Naive thymus-derived CD4-positive, alpha-beta T cell (primary cell): ENCODE measurements around the gene STK4. TPM values are rescaled to one million over a fixed set of nuclear protein-coding genes. Genes with fewer than 3 reads are reported as not detected.

Source experiments
- ATAC-seq: fragments of 150-1000 bp; cut with Tn5 transposase; 2 replicates; pipeline ENCODE4 v1.10.0; 2021; ENCODE audit warnings: mild to moderate bottlenecking, moderate library complexity
- CTCF ChIA-PET: fragments of 350-600 bp; sonication (Branson Sonifier 250); formaldehyde crosslinking; loops from one replicate; lab custom pipeline; 2021; ENCODE audit warnings: antibody characterized with exemption; lab: Charles Lee
- POLR2A ChIA-PET: fragments of 350-600 bp; sonication (Branson Sonifier 250); formaldehyde crosslinking; loops from one replicate; lab custom pipeline; 2021; ENCODE audit warnings: antibody characterized with exemption, inconsistent platforms; lab: Charles Lee
- DNase-seq, 9 donors: peaks; one replicate each; pipeline versions ENCODE4 v3.0.0 to v3.0.0-alpha.2; 2020 to 2022; ENCODE audit warnings: mixed read lengths in 1 of 9
- H3K27ac ChIP-seq: one replicate; pipeline ENCODE4 v1.7.0; 2013; ENCODE audit warnings: mild to moderate bottlenecking, low read depth, low read length, moderate library complexity
- H3K27me3 ChIP-seq, 2 donors: one replicate each; pipeline ENCODE4 v1.7.0; 2013; ENCODE audit warnings: low read length in 2 of 2, mild to moderate bottlenecking in 2 of 2, moderate library complexity in 2 of 2; ENCODE audit not compliant: control insufficient read depth in 2 of 2, insufficient read depth in 2 of 2
- H3K36me3 ChIP-seq, 3 experiments: 1 replicate in 2 of 3; 2 replicates in 1 of 3; pipeline ENCODE4 v1.7.0; 2013; ENCODE audit warnings: low read length in 3 of 3, mild to moderate bottlenecking in 3 of 3, moderate library complexity in 1 of 3; ENCODE audit not compliant: insufficient read depth in 3 of 3, control insufficient read depth in 2 of 3
- H3K4me1 ChIP-seq, 2 donors: one replicate each; pipeline ENCODE4 v1.7.0; 2013; ENCODE audit warnings: low read length in 2 of 2, mild to moderate bottlenecking in 2 of 2, moderate library complexity in 1 of 2; ENCODE audit not compliant: control insufficient read depth in 2 of 2, insufficient read depth in 2 of 2
- H3K4me3 ChIP-seq: 2 replicates; pipeline ENCODE4 v1.7.0; 2013; ENCODE audit warnings: mild to moderate bottlenecking, low read length
- H3K9me3 ChIP-seq, 3 experiments: 1 replicate in 2 of 3; 2 replicates in 1 of 3; pipeline ENCODE4 v1.7.0; 2013; ENCODE audit warnings: low read length in 3 of 3; ENCODE audit not compliant: control insufficient read depth in 2 of 3
- H3K27ac Mint-ChIP-seq, 9 donors: one replicate each; pipeline ENCODE4 v1.8.0; 2020 to 2022; ENCODE audit warnings: mixed read lengths in 9 of 9, mild to moderate bottlenecking in 8 of 9, moderate library complexity in 5 of 9, inconsistent platforms in 2 of 9
- H3K27me3 Mint-ChIP-seq, 5 donors: one replicate each; pipeline ENCODE4 v1.8.0; 2021 to 2022; ENCODE audit warnings: mixed read lengths in 5 of 5, mild to moderate bottlenecking in 1 of 5
- H3K36me3 Mint-ChIP-seq, 5 donors: one replicate each; pipeline ENCODE4 v1.8.0; 2020 to 2022; ENCODE audit warnings: mixed read lengths in 5 of 5, mild to moderate bottlenecking in 3 of 5, inconsistent platforms in 1 of 5
- H3K4me1 Mint-ChIP-seq, 7 donors: one replicate each; pipeline ENCODE4 v1.8.0; 2020 to 2022; ENCODE audit warnings: mixed read lengths in 7 of 7, mild to moderate bottlenecking in 3 of 7, inconsistent platforms in 1 of 7
- H3K4me3 Mint-ChIP-seq, 10 donors: one replicate each; pipeline ENCODE4 v1.8.0; 2020 to 2022; ENCODE audit warnings: mild to moderate bottlenecking in 10 of 10, mixed read lengths in 10 of 10, moderate library complexity in 6 of 10, inconsistent platforms in 2 of 10
- H3K9me3 Mint-ChIP-seq, 11 donors: one replicate each; pipeline ENCODE4 v1.8.0; 2020 to 2022; ENCODE audit warnings: mixed read lengths in 11 of 11, mild to moderate bottlenecking in 4 of 11, inconsistent platforms in 1 of 11, moderate library complexity in 1 of 11
- intact Hi-C, 2 donors: fragments of 100-400 bp; cut with micrococcal nuclease; formaldehyde crosslinking; loops; one replicate each; pipeline ENCODE4 v1.15.1; 2023
- polyA plus RNA-seq, 2 donors: library from polyadenylated mRNA; unstranded; fragments of 300-500 nt; fragmentation: Illumina TruSeq; gene quantifications; one replicate each; pipeline ENCODE4 v1.2.3, GENCODE V29; 2021
- total RNA-seq, 6 experiments: library from RNA in 5 of 6; stranded (reverse) in 5 of 6; gene quantifications; 1 replicate in 5 of 6; 2 replicates in 1 of 6; pipeline ENCODE4 v1.2.3 and lab custom pipeline; 2021 to 2026

The STK4 gene
- total RNA-seq, result 100 to 1,000 TPM; 207 to 383 (median 267) TPM
- 100 to 1,000 TPM; 175 to 241 TPM for polyA plus RNA-seq
- total RNA-seq (lab: John Stamatoyannopoulos, UW), result 604 reads per million, percentile 98 among the genes with 10 or more reads in this experiment

DNA sequence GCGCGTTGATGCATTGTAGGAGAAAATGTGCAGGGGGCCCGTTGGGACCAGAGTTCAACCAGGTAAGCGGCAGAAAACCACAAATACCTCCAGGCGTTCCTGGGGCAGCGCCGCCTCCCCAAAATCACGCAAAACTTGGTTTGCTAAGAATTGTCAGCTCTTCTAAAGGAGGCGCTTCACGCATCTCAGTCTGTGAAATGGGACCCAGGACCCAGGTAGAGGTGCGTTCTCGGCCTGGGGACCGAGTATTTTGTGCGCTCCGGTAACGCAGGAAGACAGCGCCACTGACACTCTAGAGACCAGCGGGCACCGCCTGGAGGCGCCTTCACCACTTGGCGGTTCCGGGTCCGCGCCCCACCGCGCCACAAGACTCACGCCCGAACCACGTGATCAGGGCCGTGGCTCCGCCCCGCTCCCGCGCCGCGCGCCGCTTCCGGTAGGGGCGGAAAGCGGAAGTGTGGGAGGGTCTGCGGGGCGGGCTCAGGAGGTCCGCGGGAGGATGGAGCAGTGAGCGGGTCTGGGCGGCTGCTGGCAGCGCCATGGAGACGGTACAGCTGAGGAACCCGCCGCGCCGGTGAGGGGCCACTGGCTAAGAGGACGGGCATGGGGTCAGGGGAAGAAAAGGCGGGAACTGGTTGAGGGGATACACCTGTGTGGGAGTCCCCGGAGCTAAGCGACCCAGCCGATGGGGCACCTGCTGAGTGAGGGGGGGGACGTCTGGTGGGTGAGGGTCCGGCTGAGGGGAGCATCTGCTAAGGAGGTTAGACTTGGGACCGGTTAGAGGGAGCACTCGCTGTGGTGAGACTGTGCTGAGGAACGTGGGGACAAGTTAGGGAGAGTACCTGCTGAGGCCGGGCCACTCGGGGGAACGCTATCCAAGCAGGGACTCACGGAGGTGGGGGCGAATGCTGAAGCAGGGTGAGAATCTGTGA is at the start of gene STK4:
Gene STK4, plus strand, starts transcription at position 483 of the 932 bp plus-strand sequence. Its CDS starts 57 bp downstream, at position 540.
- H3K27ac ChIP-seq, result peak within 1 kb of the TSS; percentile 91
- Mint-ChIP-seq H3K4me3 (peak within 1 kb of the TSS; percentile 93 to 100 (median 95)), H3K36me3 (peaks cover 8 to 34% (median 11%) of the 10 kb centered on the region in 5 donors), H3K27me3 (no peaks in the 10 kb centered on the region), H3K27ac (peak within 1 kb of the TSS; percentile 80 to 98 (median 90)), H3K4me1 (peaks cover 32 to 60% (median 55%) of the 10 kb centered on the region in 7 donors), H3K9me3 (peaks cover 0 to 1% (median 0%) of the 10 kb centered on the region in 11 donors)
- H3K4me1 ChIP-seq, result peaks cover 16 to 17% of the 10 kb centered on the region in 2 donors
- peak; percentile 93 for ATAC-seq
- POLR2A ChIA-PET, result interaction anchor here (0.6 to 7.6 kb wide), 17 partner anchors 12 to 756 kb away, joined by 3 to 190 read pairs (median 4); partner anchors contain the start of genes ADA, OSER1 and YWHAB
- peak; percentile 93 to 98 (median 96) for DNase-seq
- intact Hi-C loops, result loop anchor here (1.0 to 10.0 kb wide), 12 partner anchors 13 to 756 kb away; partner anchors contain the start of genes OSER1 (in 2 of the 2), SYS1 (in 2 of the 2), ADA (in 1 of the 2) and PABPC1L (in 1 of the 2)
- H3K27me3 ChIP-seq, result no peaks in the 10 kb centered on the region
- H3K4me3 ChIP-seq, result peak within 1 kb of the TSS; percentile 75
- CTCF ChIA-PET, result interaction anchor here (1.2 to 4.0 kb wide), 3 partner anchors 12 to 45 kb away, joined by 5 to 28 read pairs (median 7); no protein-coding TSS in a partner anchor
- peaks cover 0 to 10% (median 0%) of the 10 kb centered on the region in 3 experiments for H3K36me3 ChIP-seq
- no peaks in the 10 kb centered on the region for H3K9me3 ChIP-seq

DNA sequence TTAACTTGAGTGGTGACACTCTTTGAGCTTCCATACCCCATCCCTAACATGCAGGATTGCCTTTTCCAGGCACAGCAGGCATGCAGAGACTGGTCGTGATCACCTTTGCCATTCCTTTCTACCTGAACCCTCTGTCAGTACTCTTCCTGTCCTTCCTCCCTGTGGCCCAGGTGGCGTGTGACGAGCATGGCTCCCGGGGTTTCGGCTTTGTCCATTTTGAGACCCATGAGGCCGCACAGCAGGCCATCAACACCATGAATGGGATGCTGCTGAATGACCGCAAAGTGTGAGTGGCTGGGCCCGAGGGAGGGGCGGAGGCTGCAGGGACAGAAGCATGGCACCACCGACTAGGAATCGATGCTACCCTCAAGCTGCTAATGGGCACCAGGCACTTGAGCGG is 49.7 kb upstream of the STK4 start:
- POLR2A ChIA-PET, result interaction anchor here (0.6 kb wide), 1 partner anchor 42 kb away, joined by 3 read pairs; no protein-coding TSS in a partner anchor
- Mint-ChIP-seq H3K27ac (peak overlapping the region in 1 of 9 donors; percentile 54), H3K27me3 (no peaks in the 10 kb centered on the region), H3K36me3 (peaks cover 0 to 30% (median 6%) of the 10 kb centered on the region in 5 donors), H3K4me3 (no peak overlapping the region), H3K4me1 (peaks cover 5 to 31% (median 19%) of the 10 kb centered on the region in 7 donors), H3K9me3 (no peaks in the 10 kb centered on the region)
- no peak overlapping the region for H3K4me3 ChIP-seq
- H3K4me1 ChIP-seq, result peaks cover 0 to 7% of the 10 kb centered on the region in 2 donors
- no peak overlapping the region for H3K27ac ChIP-seq
- no peaks in the 10 kb centered on the region for H3K9me3 ChIP-seq
- H3K36me3 ChIP-seq, result peaks cover 0 to 10% (median 0%) of the 10 kb centered on the region in 3 experiments
- intact Hi-C loops, result no loop called here
- CTCF ChIA-PET, result no interaction called here
- no peak for DNase-seq
- no peaks in the 10 kb centered on the region for H3K27me3 ChIP-seq
- no peak for ATAC-seq

DNA sequence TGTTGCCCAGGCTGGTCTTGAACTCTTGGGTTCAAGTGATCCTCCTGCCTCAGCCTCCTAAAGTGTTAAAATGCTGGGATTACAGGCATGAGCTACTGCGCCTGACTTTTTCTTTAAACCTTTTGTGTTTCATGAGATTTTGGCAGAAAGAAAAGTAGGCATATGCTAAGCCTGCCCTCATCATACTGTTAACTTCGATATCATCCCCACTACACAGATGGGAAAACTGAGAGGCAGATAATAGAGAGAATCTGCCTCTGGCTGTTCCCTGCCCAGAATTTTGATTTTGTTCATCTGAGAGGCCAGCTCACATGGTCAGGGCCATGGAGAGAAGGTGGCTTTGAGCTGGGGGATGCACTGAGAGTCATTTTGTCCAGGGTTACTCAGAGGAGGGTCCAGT is 48.9 kb upstream of the STK4 start:
- Mint-ChIP-seq H3K9me3 (no peaks in the 10 kb centered on the region), H3K4me1 (peaks cover 5 to 26% (median 15%) of the 10 kb centered on the region in 7 donors), H3K27me3 (no peaks in the 10 kb centered on the region), H3K36me3 (peaks cover 0 to 31% (median 6%) of the 10 kb centered on the region in 5 donors), H3K4me3 (no peak overlapping the region), H3K27ac (no peak overlapping the region)
- DNase-seq, result no peak
- intact Hi-C loops, result no loop called here
- H3K36me3 ChIP-seq, result peaks cover 0 to 10% (median 0%) of the 10 kb centered on the region in 3 experiments
- ChIA-PET CTCF (no interaction called here), POLR2A (interaction anchor here (0.5 to 0.6 kb wide), 2 partner anchors 41 to 96 kb away, joined by 3 read pairs; no protein-coding TSS in a partner anchor)
- H3K4me1 ChIP-seq, result peaks cover 0 to 7% of the 10 kb centered on the region in 2 donors
- H3K27me3 ChIP-seq, result no peaks in the 10 kb centered on the region
- no peak for ATAC-seq
- H3K4me3 ChIP-seq, result no peak overlapping the region
- no peak overlapping the region for H3K27ac ChIP-seq
- no peaks in the 10 kb centered on the region for H3K9me3 ChIP-seq

DNA sequence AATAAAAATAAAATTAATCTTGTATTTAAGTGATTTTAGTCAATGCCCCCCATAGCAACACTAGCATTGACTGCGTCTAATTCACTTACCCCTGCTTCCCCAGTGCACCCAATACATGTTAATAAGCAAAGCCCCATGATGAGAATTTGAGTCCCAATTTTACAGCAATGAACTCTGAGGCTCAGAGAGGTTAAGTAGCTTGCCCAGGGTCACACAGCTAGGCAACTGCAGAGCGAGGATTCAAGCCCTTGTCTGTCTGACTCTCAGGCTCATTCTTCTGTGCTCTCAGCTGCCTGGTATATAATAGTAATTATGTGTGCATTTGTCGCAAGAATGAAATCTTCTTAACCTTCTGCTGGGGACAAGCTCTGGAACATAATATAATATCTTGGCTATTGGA is 48.0 kb upstream of the STK4 start:
- no peaks in the 10 kb centered on the region for H3K9me3 ChIP-seq
- DNase-seq (no peak), ATAC-seq (no peak)
- no peak overlapping the region for H3K27ac Mint-ChIP-seq
- H3K4me3 ChIP-seq, result no peak overlapping the region
- H3K36me3 ChIP-seq, result peaks cover 0 to 15% (median 3%) of the 10 kb centered on the region in 3 experiments
- H3K4me1 Mint-ChIP-seq, result peaks cover 3 to 21% (median 12%) of the 10 kb centered on the region in 7 donors
- H3K36me3 Mint-ChIP-seq, result peaks cover 0 to 36% (median 14%) of the 10 kb centered on the region in 5 donors
- no peaks in the 10 kb centered on the region for H3K27me3 ChIP-seq
- POLR2A ChIA-PET, result interaction anchor here (0.9 kb wide), 1 partner anchor 7 kb away, joined by 3 read pairs; no protein-coding TSS in a partner anchor
- H3K27ac ChIP-seq, result no peak overlapping the region
- CTCF ChIA-PET, result no interaction called here
- H3K4me3 Mint-ChIP-seq, result no peak overlapping the region
- intact Hi-C loops, result no loop called here
- peaks cover 0 to 7% of the 10 kb centered on the region in 2 donors for H3K4me1 ChIP-seq
- no peaks in the 10 kb centered on the region for H3K9me3 Mint-ChIP-seq
- no peaks in the 10 kb centered on the region for H3K27me3 Mint-ChIP-seq

DNA sequence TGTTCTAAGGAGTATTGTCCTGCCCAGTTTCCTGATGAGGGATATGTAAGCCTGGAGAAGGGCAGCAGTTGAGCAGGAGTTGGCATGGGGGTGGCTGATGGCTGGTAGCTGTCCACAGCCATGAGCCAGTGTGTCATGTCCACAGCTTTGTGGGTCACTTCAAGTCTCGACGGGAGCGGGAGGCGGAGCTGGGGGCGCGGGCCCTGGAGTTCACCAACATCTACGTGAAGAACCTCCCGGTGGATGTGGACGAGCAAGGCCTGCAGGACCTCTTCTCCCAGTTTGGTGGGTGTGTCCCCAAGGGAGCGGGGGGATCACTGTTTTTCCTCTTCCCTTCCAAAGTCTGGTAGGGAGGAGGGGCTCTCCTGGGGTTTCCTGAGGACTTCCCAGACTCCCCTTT is 47.6 kb upstream of the STK4 start:
- H3K27ac Mint-ChIP-seq, result peak overlapping the region in 1 of 9 donors; percentile 31
- no peaks in the 10 kb centered on the region for H3K9me3 Mint-ChIP-seq
- no peak for ATAC-seq
- POLR2A ChIA-PET, result interaction anchor here (0.6 to 0.9 kb wide), 2 partner anchors 8 to 25 kb away, joined by 3 to 5 read pairs; no protein-coding TSS in a partner anchor
- H3K4me3 ChIP-seq, result no peak overlapping the region
- H3K27me3 ChIP-seq, result no peaks in the 10 kb centered on the region
- H3K36me3 ChIP-seq, result peaks cover 0 to 18% (median 3%) of the 10 kb centered on the region in 3 experiments
- intact Hi-C loops, result no loop called here
- no peaks in the 10 kb centered on the region for H3K9me3 ChIP-seq
- CTCF ChIA-PET, result no interaction called here
- no peak overlapping the region for H3K4me3 Mint-ChIP-seq
- H3K4me1 Mint-ChIP-seq, result peaks cover 3 to 17% (median 12%) of the 10 kb centered on the region in 7 donors
- H3K4me1 ChIP-seq, result peaks cover 0 to 7% of the 10 kb centered on the region in 2 donors
- H3K36me3 Mint-ChIP-seq, result peaks cover 0 to 33% (median 10%) of the 10 kb centered on the region in 5 donors
- H3K27me3 Mint-ChIP-seq, result no peaks in the 10 kb centered on the region
- no peak for DNase-seq
- H3K27ac ChIP-seq, result no peak overlapping the region

DNA sequence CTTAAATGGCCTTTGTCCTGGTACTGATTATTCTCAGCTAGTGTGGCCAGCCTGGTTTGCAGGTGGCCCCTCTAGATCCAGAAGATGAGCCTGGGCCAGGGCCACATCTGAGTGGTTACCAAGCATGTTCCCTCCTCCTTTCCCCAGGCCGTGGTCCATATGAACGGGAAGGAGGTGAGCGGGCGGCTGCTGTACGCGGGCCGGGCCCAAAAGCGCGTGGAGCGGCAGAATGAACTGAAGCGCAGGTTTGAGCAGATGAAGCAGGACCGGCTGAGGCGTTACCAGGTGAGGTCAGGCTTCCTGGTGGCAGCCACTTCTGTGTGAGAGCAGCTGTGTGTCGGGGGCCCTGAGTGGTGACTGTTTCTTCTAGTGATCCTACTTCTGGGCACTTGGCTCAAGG is 44.9 kb upstream of the STK4 start:
- no peaks in the 10 kb centered on the region for H3K9me3 Mint-ChIP-seq

More for the DNA sequence above, 44.9 kb upstream of the STK4 start:
- Histone ChIP-seq H3K36me3 (peaks cover 0 to 32% (median 3%) of the 10 kb centered on the region in 3 experiments), H3K9me3 (no peaks in the 10 kb centered on the region), H3K27ac (no peak overlapping the region), H3K4me1 (no peaks in the 10 kb centered on the region), H3K4me3 (no peak overlapping the region), H3K27me3 (no peaks in the 10 kb centered on the region)
- ATAC-seq (no peak), DNase-seq (no peak)
- H3K36me3 Mint-ChIP-seq, result peaks cover 4 to 41% (median 6%) of the 10 kb centered on the region in 5 donors
- H3K4me3 Mint-ChIP-seq, result no peak overlapping the region
- no peaks in the 10 kb centered on the region for H3K4me1 Mint-ChIP-seq
- ChIA-PET POLR2A (no interaction called here), CTCF (no interaction called here)
- intact Hi-C loops, result no loop called here
- H3K27me3 Mint-ChIP-seq, result no peaks in the 10 kb centered on the region
- no peak overlapping the region for H3K27ac Mint-ChIP-seq
